KMS-11 (cell line): ENCODE data around the gene SYNC.
"Not testable (repeated sequence)": the region's sequence is repeated elsewhere in the genome, so short reads cannot be mapped to it uniquely, and the experiment has no call there.

Experiments
- H2AFZ ChIP-seq: fragments of 200-600 bp; sonication (generic); 2 replicates; pipeline ENCODE4 v1.6.1; 2016; ENCODE audit warnings: antibody characterized with exemption, mixed run types, low read depth
- H3K27ac ChIP-seq: fragments of 200-600 bp; sonication (generic); 2 replicates; pipeline ENCODE4 v1.6.1; 2016; ENCODE audit warnings: mild to moderate bottlenecking, mixed run types
- H3K27me3 ChIP-seq: fragments of 200-600 bp; sonication (generic); 2 replicates; pipeline ENCODE4 v1.6.1; 2017; ENCODE audit warnings: mild to moderate bottlenecking, low read depth, mixed run types, moderate library complexity; ENCODE audit not compliant: insufficient read depth
- H3K36me3 ChIP-seq: fragments of 200-600 bp; sonication (generic); 2 replicates; pipeline ENCODE4 v1.6.1; 2017; ENCODE audit warnings: mild to moderate bottlenecking, mixed run types; ENCODE audit not compliant: insufficient read depth
- H3K4me1 ChIP-seq: fragments of 200-600 bp; sonication (generic); 2 replicates; pipeline ENCODE4 v1.6.1; 2016; ENCODE audit warnings: mild to moderate bottlenecking, low read depth, mixed run types; ENCODE audit not compliant: poor library complexity, severe bottlenecking
- H3K4me2 ChIP-seq: fragments of 200-600 bp; sonication (generic); 2 replicates; pipeline ENCODE4 v1.7.0; 2016; ENCODE audit warnings: mild to moderate bottlenecking, mixed run types
- H3K4me3 ChIP-seq: fragments of 200-600 bp; sonication (generic); IDR thresholded peaks from 2 replicates; pipeline ENCODE4 v1.6.1; 2017; ENCODE audit warnings: low read depth, low read length, mixed read lengths; ENCODE audit not compliant: insufficient read depth
- H3K79me2 ChIP-seq: fragments of 200-600 bp; sonication (generic); 2 replicates; pipeline ENCODE4 v1.6.1; 2016; ENCODE audit warnings: low read depth, mixed run types; ENCODE audit not compliant: insufficient read depth
- H3K9ac ChIP-seq: fragments of 200-600 bp; sonication (generic); 2 replicates; pipeline ENCODE4 v1.6.1; 2016; ENCODE audit warnings: mild to moderate bottlenecking, mixed run types
- H4K20me1 ChIP-seq: fragments of 200-600 bp; sonication (generic); 2 replicates; pipeline ENCODE4 v1.6.1; 2016; ENCODE audit warnings: mild to moderate bottlenecking, mixed run types; ENCODE audit not compliant: insufficient read depth
- TF ChIP-seq, protein P1 (sequence below): fragments of 200-600 bp; sonication (generic); conservative IDR thresholded peaks from 2 replicates; pipeline ENCODE4 v1.6.1; 2017; ENCODE audit warnings: low read depth, mild to moderate bottlenecking, antibody characterized with exemption, low read length, moderate library complexity, mixed read lengths

SYNC gene

DNA sequence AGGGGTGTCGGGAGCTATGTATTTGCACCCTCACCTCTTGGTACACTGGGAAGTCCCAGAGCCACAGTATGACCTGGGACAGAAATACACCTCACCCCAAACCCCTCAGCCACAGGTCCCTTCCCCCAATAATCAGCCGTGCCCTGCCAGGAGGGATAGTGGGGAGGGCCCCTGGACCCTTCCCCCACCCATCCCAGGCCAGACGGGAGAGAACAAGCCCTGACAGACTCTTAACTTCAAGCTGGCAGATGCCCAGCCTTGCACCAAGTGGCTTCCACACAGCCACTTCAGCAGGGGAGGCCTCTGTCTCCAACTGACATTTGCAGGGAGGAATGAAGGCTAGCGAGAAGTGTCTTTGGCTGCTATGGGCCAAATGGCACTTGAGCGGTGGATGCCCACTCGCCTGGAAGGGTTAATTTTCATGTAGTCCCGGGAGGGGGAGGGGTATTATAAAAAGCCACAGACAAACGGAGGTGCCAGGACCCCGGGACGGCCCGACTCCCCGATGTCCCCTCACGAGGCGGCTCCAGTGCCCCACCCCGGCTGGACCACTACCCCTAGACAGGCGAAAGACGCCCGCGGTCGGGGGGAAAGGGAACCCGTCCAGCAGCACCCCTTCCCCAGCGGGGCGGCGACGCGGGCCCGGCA, 495 bp downstream of the SYNC start:
- H2AFZ ChIP-seq: no peak overlapping the region
- no peak overlapping the region for H3K4me2 ChIP-seq
- TF ChIP-seq, protein P1, sequence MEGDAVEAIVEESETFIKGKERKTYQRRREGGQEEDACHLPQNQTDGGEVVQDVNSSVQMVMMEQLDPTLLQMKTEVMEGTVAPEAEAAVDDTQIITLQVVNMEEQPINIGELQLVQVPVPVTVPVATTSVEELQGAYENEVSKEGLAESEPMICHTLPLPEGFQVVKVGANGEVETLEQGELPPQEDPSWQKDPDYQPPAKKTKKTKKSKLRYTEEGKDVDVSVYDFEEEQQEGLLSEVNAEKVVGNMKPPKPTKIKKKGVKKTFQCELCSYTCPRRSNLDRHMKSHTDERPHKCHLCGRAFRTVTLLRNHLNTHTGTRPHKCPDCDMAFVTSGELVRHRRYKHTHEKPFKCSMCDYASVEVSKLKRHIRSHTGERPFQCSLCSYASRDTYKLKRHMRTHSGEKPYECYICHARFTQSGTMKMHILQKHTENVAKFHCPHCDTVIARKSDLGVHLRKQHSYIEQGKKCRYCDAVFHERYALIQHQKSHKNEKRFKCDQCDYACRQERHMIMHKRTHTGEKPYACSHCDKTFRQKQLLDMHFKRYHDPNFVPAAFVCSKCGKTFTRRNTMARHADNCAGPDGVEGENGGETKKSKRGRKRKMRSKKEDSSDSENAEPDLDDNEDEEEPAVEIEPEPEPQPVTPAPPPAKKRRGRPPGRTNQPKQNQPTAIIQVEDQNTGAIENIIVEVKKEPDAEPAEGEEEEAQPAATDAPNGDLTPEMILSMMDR: no peak
- no peaks in the 10 kb centered on the region for H3K27me3 ChIP-seq
- no peak overlapping the region for H3K27ac ChIP-seq
- no peaks in the 10 kb centered on the region for H3K36me3 ChIP-seq
- no peaks in the 10 kb centered on the region for H4K20me1 ChIP-seq
- H3K79me2 ChIP-seq: no peaks in the 10 kb centered on the region
- no peak overlapping the region for H3K9ac ChIP-seq
- H3K4me3 ChIP-seq: no peak overlapping the region
- no peaks in the 10 kb centered on the region for H3K4me1 ChIP-seq

DNA sequence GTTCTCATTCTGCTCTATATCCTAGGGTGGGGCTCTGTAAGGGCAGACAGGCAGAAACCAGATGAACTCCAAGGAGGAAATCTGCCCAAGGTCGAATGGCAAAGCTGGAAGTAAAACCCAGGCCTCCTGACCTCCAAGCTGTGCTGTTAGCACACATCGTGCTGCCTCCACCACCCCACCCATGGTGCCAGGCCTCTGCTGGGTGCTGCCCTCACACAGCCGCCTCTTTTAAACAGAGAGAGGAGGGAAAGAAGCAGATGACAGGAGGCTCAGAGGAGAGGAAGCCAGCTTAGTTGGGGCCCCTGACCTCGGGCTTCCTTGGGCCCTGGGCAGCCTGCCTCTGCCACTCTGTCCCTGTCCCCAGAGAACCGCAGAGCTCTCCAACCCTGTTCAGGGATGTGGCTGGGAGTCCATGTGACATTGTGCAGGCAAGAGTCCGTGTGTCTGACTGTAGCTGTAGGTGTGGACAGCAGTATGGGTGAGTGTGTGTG, 1.1 kb downstream of the SYNC start:
- H3K4me1 ChIP-seq: no peaks in the 10 kb centered on the region
- H3K79me2 ChIP-seq: no peaks in the 10 kb centered on the region
- H3K36me3 ChIP-seq: no peaks in the 10 kb centered on the region
- H4K20me1 ChIP-seq: no peaks in the 10 kb centered on the region
- H3K4me3 ChIP-seq: no peak overlapping the region
- TF ChIP-seq, protein P1: no peak
- no peak overlapping the region for H3K9ac ChIP-seq
- H3K4me2 ChIP-seq: no peak overlapping the region
- no peak overlapping the region for H3K27ac ChIP-seq
- no peaks in the 10 kb centered on the region for H3K27me3 ChIP-seq
- no peak overlapping the region for H2AFZ ChIP-seq

DNA sequence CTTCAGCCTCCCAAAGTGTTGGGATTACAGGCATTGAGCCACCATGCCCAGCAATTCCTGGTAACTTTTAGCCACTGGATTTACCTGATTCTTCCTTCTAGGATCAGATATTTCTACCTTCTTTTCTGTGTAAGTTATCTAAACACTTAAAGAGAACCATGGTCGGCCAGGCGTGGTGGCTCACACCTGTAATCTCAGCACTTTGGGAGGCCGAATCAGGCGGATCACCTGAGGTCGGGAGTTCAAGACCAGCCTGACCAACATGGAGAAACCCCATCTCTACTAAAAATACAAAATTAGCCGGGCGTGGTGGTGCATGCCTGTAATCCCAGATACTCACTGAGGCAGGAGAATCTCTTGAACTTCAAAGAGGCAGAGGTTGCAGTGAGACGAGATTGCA, 5.6 kb downstream of the SYNC start:
- not testable (repeated sequence) for H4K20me1 ChIP-seq, H3K79me2 ChIP-seq, H3K27me3 ChIP-seq, H3K4me2 ChIP-seq, H3K36me3 ChIP-seq, H3K4me3 ChIP-seq, H3K9ac ChIP-seq, H2AFZ ChIP-seq, H3K27ac ChIP-seq, H3K4me1 ChIP-seq

DNA sequence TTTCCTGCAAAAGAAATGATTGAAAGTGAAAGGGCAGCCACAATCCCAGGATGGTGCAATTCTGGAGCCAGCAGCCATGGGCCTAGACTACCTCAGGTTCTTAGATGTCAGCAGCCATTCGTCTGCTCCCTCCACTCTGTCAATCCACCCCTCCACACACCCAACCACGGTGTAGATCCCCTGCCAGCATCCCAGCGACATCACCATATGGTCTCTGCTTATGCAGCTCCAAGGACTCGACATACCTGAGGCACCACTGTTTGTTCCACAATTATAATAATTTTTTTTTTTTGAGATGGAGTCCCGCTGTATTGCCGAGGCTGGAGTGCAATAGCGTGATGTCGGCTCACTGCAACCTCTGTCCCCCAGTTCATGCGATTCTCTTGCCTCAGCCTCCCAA, 6.5 kb downstream of the SYNC start:
- no peaks in the 10 kb centered on the region for H4K20me1 ChIP-seq
- no peak overlapping the region for H2AFZ ChIP-seq
- TF ChIP-seq, protein P1: no peak
- H3K4me3 ChIP-seq: no peak overlapping the region
- H3K4me1 ChIP-seq: no peaks in the 10 kb centered on the region
- H3K27ac ChIP-seq: no peak overlapping the region
- H3K27me3 ChIP-seq: no peaks in the 10 kb centered on the region
- H3K79me2 ChIP-seq: no peaks in the 10 kb centered on the region
- no peaks in the 10 kb centered on the region for H3K36me3 ChIP-seq
- H3K9ac ChIP-seq: no peak overlapping the region
- no peak overlapping the region for H3K4me2 ChIP-seq

DNA sequence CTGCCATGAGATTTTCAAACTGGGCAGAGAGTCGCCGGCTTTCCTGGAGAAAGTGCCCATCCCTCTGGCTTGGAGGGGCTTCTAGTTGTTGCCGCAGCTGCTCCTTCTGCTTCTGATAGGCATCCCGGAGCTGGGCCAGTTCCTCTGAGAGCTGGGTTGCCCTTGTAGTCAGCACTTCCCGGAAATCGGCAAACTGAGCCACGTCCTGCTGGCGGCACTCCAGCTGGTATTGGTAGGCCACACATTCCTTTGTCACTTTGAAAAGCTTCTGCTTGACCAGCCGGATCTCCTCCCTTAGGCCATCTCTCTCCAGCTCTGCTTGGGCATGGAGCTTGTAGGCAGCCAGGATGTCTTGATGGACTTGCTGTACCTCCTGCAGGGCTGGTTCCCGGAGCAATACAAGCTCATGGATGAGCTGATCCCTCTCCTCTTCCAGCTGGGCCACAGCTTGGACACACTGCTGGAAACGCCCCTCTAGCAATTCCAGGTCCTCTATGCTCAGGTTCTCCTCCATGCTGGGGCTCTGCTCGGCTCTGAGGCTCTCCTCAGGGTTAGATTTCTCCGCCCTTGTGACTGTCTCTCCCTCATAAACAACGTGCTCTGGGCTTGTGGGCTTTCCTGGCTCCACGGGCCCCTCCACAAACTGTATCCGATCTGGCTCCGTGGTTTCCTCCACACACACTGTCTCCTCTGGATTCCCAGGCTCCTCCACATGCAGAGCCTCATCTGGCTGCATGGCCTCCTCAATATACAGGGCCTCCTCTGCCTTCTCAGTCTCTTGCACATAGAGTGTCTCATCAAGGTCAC, 7.3 kb downstream of the SYNC start:
- no peak overlapping the region for H3K4me3 ChIP-seq
- TF ChIP-seq, protein P1: no peak
- H3K27ac ChIP-seq: no peak overlapping the region
- no peak overlapping the region for H3K4me2 ChIP-seq
- H4K20me1 ChIP-seq: no peaks in the 10 kb centered on the region
- no peaks in the 10 kb centered on the region for H3K79me2 ChIP-seq
- H2AFZ ChIP-seq: no peak overlapping the region
- H3K36me3 ChIP-seq: no peaks in the 10 kb centered on the region
- H3K9ac ChIP-seq: no peak overlapping the region
- no peaks in the 10 kb centered on the region for H3K27me3 ChIP-seq
- no peaks in the 10 kb centered on the region for H3K4me1 ChIP-seq
